ENCODE data around the gene TBC1D5. TPM values are rescaled to one million over a fixed set of nuclear protein-coding genes. Genes with fewer than 3 reads are reported as not detected.
A peak's percentile ranks its signal among the peaks of the same experiment; 100 is the strongest.

The TBC1D5 gene
- total RNA-seq, 1 experiment from 2014 or later, result 43.3 TPM

GRCh38 chr3:17634964-17635363 lies 107.5 kb downstream of the TBC1D5 start:
- Mint-ChIP-seq H3K27ac (ENCODE audit: low read depth, unreplicated experiment) (no peak overlapping the region), H3K36me3 (ENCODE audit: insufficient read depth, unreplicated experiment) (peaks cover 7% of the 10 kb centered on the region), H3K4me3 (ENCODE audit: unreplicated experiment) (no peak overlapping the region), H3K27me3 (ENCODE audit: insufficient read depth, unreplicated experiment) (no peaks in the 10 kb centered on the region), H3K4me1 (ENCODE audit: insufficient read depth, unreplicated experiment) (peaks cover 34% of the 10 kb centered on the region), H3K9me3 (ENCODE audit: unreplicated experiment) (no peaks in the 10 kb centered on the region)
- intact Hi-C loops (cut with micrococcal nuclease), result loop anchor here (5.0 kb wide), 1 partner anchor 53 kb away; no protein-coding TSS in a partner anchor
- ChIA-PET POLR2A (no interaction called here), CTCF (no interaction called here)
- no TSS peak for BruUV-seq (replicated peaks)
- TF ChIP-seq CTCF (IDR thresholded peaks at IDR 0.05; ENCODE audit: unreplicated experiment), result no peak
- DNase-seq (ENCODE audit: unreplicated experiment), result no peak

DNA sequence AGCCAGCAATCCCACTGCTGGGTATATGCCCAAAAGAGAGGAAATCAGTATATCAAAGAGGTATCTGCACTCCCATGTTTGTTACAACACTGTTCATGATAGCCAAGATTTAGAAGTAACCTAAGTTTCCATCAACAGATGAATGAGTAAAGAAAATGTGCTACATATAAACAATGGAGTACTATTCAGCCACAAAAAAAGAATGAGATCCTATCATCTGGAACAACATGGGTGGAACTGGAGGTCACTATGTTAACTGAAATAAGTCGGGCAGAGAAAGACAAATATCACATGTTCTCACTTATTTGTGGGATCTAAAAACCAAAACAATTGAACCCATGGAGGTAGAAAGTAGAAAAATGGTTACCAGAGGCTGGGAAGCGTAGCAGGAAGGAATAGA lies 108.2 kb downstream of the TBC1D5 start:
- CTCF ChIA-PET, result no interaction called here
- intact Hi-C loops (cut with micrococcal nuclease), result no loop called here
- no TSS peak for BruUV-seq (replicated peaks)
- no peak for DNase-seq (ENCODE audit: unreplicated experiment)
- Mint-ChIP-seq H3K4me1 (ENCODE audit: insufficient read depth, unreplicated experiment) (peaks cover 27% of the 10 kb centered on the region), H3K4me3 (ENCODE audit: unreplicated experiment) (no peak overlapping the region), H3K9me3 (ENCODE audit: unreplicated experiment) (no peaks in the 10 kb centered on the region), H3K36me3 (ENCODE audit: insufficient read depth, unreplicated experiment) (peaks cover 7% of the 10 kb centered on the region), H3K27ac (ENCODE audit: low read depth, unreplicated experiment) (no peak overlapping the region), H3K27me3 (ENCODE audit: insufficient read depth, unreplicated experiment) (no peaks in the 10 kb centered on the region)
- POLR2A ChIA-PET, result no interaction called here
- TF ChIP-seq CTCF (IDR thresholded peaks at IDR 0.05; ENCODE audit: unreplicated experiment), result no peak

GRCh38 chr3:17632401-17633100 lies 109.9 kb downstream of the TBC1D5 start:
- ChIA-PET POLR2A (no interaction called here), CTCF (no interaction called here)
- H3K27me3 Mint-ChIP-seq (ENCODE audit: insufficient read depth, unreplicated experiment), result no peaks in the 10 kb centered on the region
- BruUV-seq (replicated peaks), result no TSS peak
- H3K27ac Mint-ChIP-seq (ENCODE audit: low read depth, unreplicated experiment), result no peak overlapping the region
- H3K36me3 Mint-ChIP-seq (ENCODE audit: insufficient read depth, unreplicated experiment), result no peaks in the 10 kb centered on the region
- H3K9me3 Mint-ChIP-seq (ENCODE audit: unreplicated experiment), result no peaks in the 10 kb centered on the region
- intact Hi-C loops (cut with micrococcal nuclease), result no loop called here
- peaks cover 19% of the 10 kb centered on the region for H3K4me1 Mint-ChIP-seq (ENCODE audit: insufficient read depth, unreplicated experiment)
- no peak overlapping the region for H3K4me3 Mint-ChIP-seq (ENCODE audit: unreplicated experiment)
- peak; percentile 67 for DNase-seq (ENCODE audit: unreplicated experiment)
- TF ChIP-seq CTCF (IDR thresholded peaks at IDR 0.05; ENCODE audit: unreplicated experiment), result no peak

DNA sequence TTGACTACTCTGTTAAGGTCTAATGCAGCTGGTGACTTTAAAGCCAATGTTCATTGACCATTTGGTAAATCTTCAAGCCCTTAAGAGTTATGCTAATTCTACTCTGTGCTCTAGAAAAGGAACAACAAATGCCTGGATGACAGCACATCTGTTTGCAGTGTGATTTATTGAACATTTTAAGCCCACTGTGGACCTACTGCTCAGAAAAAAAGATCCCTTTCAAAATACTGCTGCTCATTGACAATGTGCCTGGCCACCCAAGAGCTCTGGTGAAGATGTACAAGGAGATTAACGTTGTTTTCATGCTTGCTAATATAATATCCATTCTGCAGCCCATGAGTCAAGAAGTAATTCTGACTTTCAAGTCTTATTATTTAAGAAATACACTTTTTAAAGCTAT lies 110.8 kb downstream of the TBC1D5 start:
- intact Hi-C loops (cut with micrococcal nuclease), result no loop called here
- no peak overlapping the region for H3K4me3 Mint-ChIP-seq (ENCODE audit: unreplicated experiment)
- H3K36me3 Mint-ChIP-seq (ENCODE audit: insufficient read depth, unreplicated experiment), result no peaks in the 10 kb centered on the region
- ChIA-PET CTCF (no interaction called here), POLR2A (interaction anchor here (0.7 kb wide), 1 partner anchor 53 kb away, joined by 3 read pairs; no protein-coding TSS in a partner anchor)
- H3K27me3 Mint-ChIP-seq (ENCODE audit: insufficient read depth, unreplicated experiment), result no peaks in the 10 kb centered on the region
- H3K27ac Mint-ChIP-seq (ENCODE audit: low read depth, unreplicated experiment), result no peak overlapping the region
- no peaks in the 10 kb centered on the region for H3K9me3 Mint-ChIP-seq (ENCODE audit: unreplicated experiment)
- peaks cover 19% of the 10 kb centered on the region for H3K4me1 Mint-ChIP-seq (ENCODE audit: insufficient read depth, unreplicated experiment)
- no peak for TF ChIP-seq CTCF (IDR thresholded peaks at IDR 0.05; ENCODE audit: unreplicated experiment)
- BruUV-seq (replicated peaks), result no TSS peak
- DNase-seq (ENCODE audit: unreplicated experiment), result no peak
